NCI-H128 (cell line): ENCODE results near the gene RIMBP2.

ENCODE experiments used
- DNase-seq: peaks from one replicate; lab custom pipeline; 2025; ENCODE audit not compliant: unreplicated experiment; lab: John Stamatoyannopoulos, UW

The RIMBP2 gene

GRCh38 chr12:130351326-130351725 lies 364.8 kb downstream of the RIMBP2 start:
- DNase-seq = no peak

- DNase-seq = no peak
Measured at GRCh38 chr12:130350715-130351114, 365.4 kb downstream of the RIMBP2 start.

GRCh38 chr12:130347588-130347987 lies 368.5 kb downstream of the RIMBP2 start:
- no peak for DNase-seq
